ENCODE data around the gene BMP6. TPM values are rescaled to one million over a fixed set of nuclear protein-coding genes. Genes with fewer than 3 reads are reported as not detected.

BMP6 gene
- total and polyA plus RNA-seq, 8 donors, result 2.3 to 18.7 (median 3.7) TPM

DNA sequence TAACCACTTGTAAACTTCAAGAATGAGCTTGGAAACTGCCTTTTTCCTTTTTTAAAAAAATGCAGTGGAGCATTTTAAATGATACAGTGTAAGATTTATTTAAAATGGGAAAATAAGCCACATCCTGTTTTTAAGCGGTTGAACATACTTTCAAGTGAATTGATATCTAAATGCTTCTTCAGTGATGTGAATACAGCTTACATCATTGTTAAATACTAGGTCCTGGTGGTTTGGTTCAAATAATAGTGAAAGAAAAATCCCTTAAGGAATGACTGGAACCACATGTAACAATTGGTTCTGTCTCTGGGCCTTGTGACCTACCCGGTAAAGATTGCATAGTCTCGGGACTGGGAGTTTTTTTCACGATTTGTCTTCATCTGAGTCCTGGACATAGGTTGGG is 44.2 kb downstream of the BMP6 start:
- intact Hi-C loops (cut with DNase I), result loop anchor here in 1 of 2 donors (10.0 kb wide), 1 partner anchor 625 kb away; no protein-coding TSS in a partner anchor

DNA sequence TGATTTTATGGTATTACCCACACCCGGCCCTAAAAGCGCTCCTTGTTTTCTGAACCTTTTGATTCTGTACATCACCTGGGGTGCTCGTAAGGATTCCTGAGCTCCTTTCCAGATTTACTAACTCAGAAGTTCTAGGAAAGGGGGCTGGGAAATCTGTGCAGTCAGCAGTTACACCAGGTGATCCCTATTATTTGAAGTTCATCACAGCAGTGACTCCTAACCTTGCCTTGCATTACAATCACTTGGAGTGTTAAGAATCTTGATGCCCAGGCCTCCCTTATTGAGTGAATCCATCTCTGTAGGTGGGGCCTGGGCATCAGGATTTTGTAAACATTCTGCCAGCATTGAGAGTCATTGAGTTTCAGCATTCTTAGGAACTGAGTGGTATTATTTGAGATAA is 44.7 kb downstream of the BMP6 start:
- H3K9me3 ChIP-seq, result no peaks in the 10 kb centered on the region
- intact Hi-C loops (cut with DNase I), result loop anchor here in 1 of 2 donors (10.0 kb wide), 1 partner anchor 626 kb away; no protein-coding TSS in a partner anchor
- TF ChIP-seq, protein P1, sequence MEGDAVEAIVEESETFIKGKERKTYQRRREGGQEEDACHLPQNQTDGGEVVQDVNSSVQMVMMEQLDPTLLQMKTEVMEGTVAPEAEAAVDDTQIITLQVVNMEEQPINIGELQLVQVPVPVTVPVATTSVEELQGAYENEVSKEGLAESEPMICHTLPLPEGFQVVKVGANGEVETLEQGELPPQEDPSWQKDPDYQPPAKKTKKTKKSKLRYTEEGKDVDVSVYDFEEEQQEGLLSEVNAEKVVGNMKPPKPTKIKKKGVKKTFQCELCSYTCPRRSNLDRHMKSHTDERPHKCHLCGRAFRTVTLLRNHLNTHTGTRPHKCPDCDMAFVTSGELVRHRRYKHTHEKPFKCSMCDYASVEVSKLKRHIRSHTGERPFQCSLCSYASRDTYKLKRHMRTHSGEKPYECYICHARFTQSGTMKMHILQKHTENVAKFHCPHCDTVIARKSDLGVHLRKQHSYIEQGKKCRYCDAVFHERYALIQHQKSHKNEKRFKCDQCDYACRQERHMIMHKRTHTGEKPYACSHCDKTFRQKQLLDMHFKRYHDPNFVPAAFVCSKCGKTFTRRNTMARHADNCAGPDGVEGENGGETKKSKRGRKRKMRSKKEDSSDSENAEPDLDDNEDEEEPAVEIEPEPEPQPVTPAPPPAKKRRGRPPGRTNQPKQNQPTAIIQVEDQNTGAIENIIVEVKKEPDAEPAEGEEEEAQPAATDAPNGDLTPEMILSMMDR (IDR thresholded peaks at IDR 0.05), result no peak
- ATAC-seq (no peak), DNase-seq (no peak)
- no peaks in the 10 kb centered on the region for H3K27me3 ChIP-seq
- H3K36me3 ChIP-seq, result no peaks in the 10 kb centered on the region
- no peak overlapping the region for H3K27ac ChIP-seq
- no peak overlapping the region for H3K4me3 ChIP-seq
- H3K4me1 ChIP-seq, result no peaks in the 10 kb centered on the region

More for the DNA sequence above, 44.2 kb downstream of the BMP6 start:
- DNase-seq (no peak), ATAC-seq (no peak)
- TF ChIP-seq, protein P1 (IDR thresholded peaks at IDR 0.05), result no peak
- no peaks in the 10 kb centered on the region for H3K4me1 ChIP-seq
- H3K9me3 ChIP-seq, result no peaks in the 10 kb centered on the region
- no peaks in the 10 kb centered on the region for H3K36me3 ChIP-seq
- no peaks in the 10 kb centered on the region for H3K27me3 ChIP-seq
- no peak overlapping the region for H3K27ac ChIP-seq
- no peak overlapping the region for H3K4me3 ChIP-seq

DNA sequence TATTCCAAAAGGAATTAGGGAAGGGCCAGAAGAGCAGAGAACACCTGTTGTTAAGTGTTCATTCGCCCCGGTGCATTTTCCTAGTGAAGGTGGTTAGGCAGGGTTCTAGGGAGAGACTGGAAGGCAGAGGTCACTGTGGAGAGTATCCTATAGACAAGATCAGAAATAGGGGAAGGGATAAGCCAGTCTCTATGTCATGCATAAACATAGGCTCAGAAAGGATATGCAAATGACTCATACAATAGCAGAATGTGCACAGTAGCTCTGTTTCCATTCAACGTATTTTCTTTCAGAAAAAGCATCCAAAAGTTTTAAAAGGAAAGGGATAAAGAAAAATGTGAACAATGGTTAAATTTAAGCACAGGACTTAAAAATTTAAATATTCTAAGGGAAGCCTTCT is 47.4 kb downstream of the BMP6 start:
- Histone ChIP-seq H3K27ac (no peak overlapping the region), H3K27me3 (no peaks in the 10 kb centered on the region), H3K36me3 (no peaks in the 10 kb centered on the region), H3K4me1 (no peaks in the 10 kb centered on the region), H3K9me3 (no peaks in the 10 kb centered on the region), H3K4me3 (no peak overlapping the region)
- no peak for ATAC-seq
- TF ChIP-seq, protein P1 (IDR thresholded peaks at IDR 0.05), result no peak
- intact Hi-C loops (cut with DNase I), result loop anchor here in 1 of 2 donors (10.0 kb wide), 1 partner anchor 629 kb away; no protein-coding TSS in a partner anchor
- no peak for DNase-seq

DNA sequence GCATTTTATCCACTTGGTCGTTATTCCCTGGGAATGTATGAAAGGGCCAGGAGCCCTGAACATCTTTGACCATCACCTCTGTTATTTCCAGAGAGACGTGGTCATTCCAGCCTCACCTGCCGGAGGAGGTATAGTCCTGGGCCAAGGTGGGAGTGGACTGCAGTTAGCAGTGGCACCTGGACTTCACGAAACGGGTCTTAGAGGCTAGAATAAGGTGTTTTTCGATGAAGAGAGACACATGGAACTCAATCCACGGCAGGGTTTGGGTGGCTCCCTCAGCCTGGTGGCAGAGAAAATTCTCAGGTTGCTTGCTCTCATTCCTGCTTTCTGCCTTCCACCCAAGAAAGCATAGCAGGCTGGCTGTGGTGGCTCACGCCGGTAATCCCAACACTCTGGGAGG is 48.0 kb downstream of the BMP6 start:
- Histone ChIP-seq H3K36me3 (no peaks in the 10 kb centered on the region), H3K4me1 (no peaks in the 10 kb centered on the region), H3K27ac (no peak overlapping the region), H3K27me3 (no peaks in the 10 kb centered on the region), H3K9me3 (no peaks in the 10 kb centered on the region), H3K4me3 (no peak overlapping the region)
- TF ChIP-seq, protein P1 (IDR thresholded peaks at IDR 0.05), result no peak
- DNase-seq (no peak), ATAC-seq (no peak)
- intact Hi-C loops (cut with DNase I), result loop anchor here in 1 of 2 donors (10.0 kb wide), 1 partner anchor 629 kb away; no protein-coding TSS in a partner anchor

DNA sequence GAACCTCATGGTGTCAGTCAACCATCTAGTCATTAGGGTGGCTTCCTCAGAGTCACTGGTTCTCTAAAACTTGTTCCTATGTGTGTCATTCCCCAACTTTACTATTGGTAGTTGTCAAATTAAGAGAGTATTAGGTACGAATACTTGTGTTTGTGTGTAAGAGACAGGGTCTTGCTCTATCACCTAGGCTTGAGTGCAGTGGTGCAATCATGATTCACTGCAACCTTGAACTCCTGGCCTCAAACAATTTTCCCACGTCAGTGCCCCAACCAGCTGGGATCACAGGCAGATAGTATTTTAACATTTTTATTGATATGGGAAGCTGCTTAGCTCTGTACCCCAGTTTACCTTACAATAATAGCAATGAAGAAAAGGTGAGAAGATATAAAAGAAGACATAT is 50.6 kb downstream of the BMP6 start:
- Histone ChIP-seq H3K36me3 (no peaks in the 10 kb centered on the region), H3K4me1 (no peaks in the 10 kb centered on the region), H3K4me3 (no peak overlapping the region), H3K27me3 (no peaks in the 10 kb centered on the region), H3K27ac (no peak overlapping the region), H3K9me3 (no peaks in the 10 kb centered on the region)
- ATAC-seq (no peak), DNase-seq (no peak)
- intact Hi-C loops (cut with DNase I), result loop anchor here in 1 of 2 donors (10.0 kb wide), 1 partner anchor 632 kb away; no protein-coding TSS in a partner anchor
- TF ChIP-seq, protein P1 (IDR thresholded peaks at IDR 0.05), result no peak

All from left lung (tissue), 10 donors.